Neural cell (in vitro differentiated cells): ENCODE data around the gene CDON.

Source experiments
- CTCF ChIP-seq: fragments of 450-650 bp; IDR thresholded peaks from 2 replicates; pipeline ENCODE4 v1.5.1; 2014; ENCODE audit warnings: antibody characterized with exemption, mild to moderate bottlenecking, moderate library complexity; ENCODE audit not compliant: poor library complexity, severe bottlenecking
- RAD21 ChIP-seq: fragments of 450-650 bp; conservative IDR thresholded peaks from 2 replicates; pipeline ENCODE4 v1.6.1; 2014; ENCODE audit warnings: antibody characterized with exemption, mild to moderate bottlenecking, moderate library complexity

- TF ChIP-seq CTCF = no peak
- TF ChIP-seq RAD21 = no peak
Measured at GRCh38 chr11:126054408-126054807, 8.3 kb downstream of the CDON start.
